K562 (cell line): Measurements from ENCODE around the gene CABP7. TPM values are rescaled to one million over a fixed set of nuclear protein-coding genes. Genes with fewer than 3 reads are reported as not detected.

Source experiments
- ASH1L ChIP-seq: fragments of 450-650 bp; IDR thresholded peaks from 2 replicates; pipeline ENCODE4 v1.6.1; 2018; ENCODE audit warnings: borderline replicate concordance, mild to moderate bottlenecking, low read depth; ENCODE audit not compliant: partially characterized antibody
- CXXC5 ChIP-seq: fragments of 250-450 bp; sonication (Bioruptor Pico); IDR thresholded peaks from 2 replicates; pipeline ENCODE4 v1.8.0; 2022; ENCODE audit warnings: inconsistent platforms, mild to moderate bottlenecking, moderate library complexity
- IFI16 ChIP-seq: fragments of 250-450 bp; sonication (Bioruptor Pico); IDR thresholded peaks from 2 replicates; pipeline ENCODE4 v2.1.2; 2022; ENCODE audit warnings: mild to moderate bottlenecking, inconsistent platforms
- KDM5B ChIP-seq: fragments of 200-600 bp; sonication (generic); IDR thresholded peaks from 2 replicates; pipeline ENCODE4 v1.6.1; 2012; ENCODE audit warnings: low read depth, mild to moderate bottlenecking, moderate library complexity, low read length, control low read depth, inconsistent platforms; ENCODE audit not compliant: insufficient replicate concordance
- MEIS2 ChIP-seq: fragments of 450-650 bp; IDR thresholded peaks from 2 replicates; pipeline ENCODE4 v1.6.1; 2014; ENCODE audit warnings: mild to moderate bottlenecking; ENCODE audit not compliant: partially characterized antibody
- MYC ChIP-seq, 2 experiments: fragments of 250-450 bp in 1 of 2; sonication (Bioruptor Pico) in 1 of 2; IDR thresholded peaks; 2 replicates each; pipeline versions ENCODE4 v1.5.1 to v1.6.1; 2012 to 2021; ENCODE audit warnings: low read depth in 2 of 2, borderline replicate concordance in 1 of 2, improper control_type of control experiment in 1 of 2, low read length in 1 of 2, mild to moderate bottlenecking in 1 of 2, moderate library complexity in 1 of 2
- OTX1 ChIP-seq: fragments of 450-650 bp; formaldehyde crosslinking; IDR thresholded peaks from 2 replicates; pipeline ENCODE4 v1.4.0; 2022; ENCODE audit warnings: mild to moderate bottlenecking
- PHB2 ChIP-seq: fragments of 450-650 bp; IDR thresholded peaks from 2 replicates; pipeline ENCODE4 v1.6.1; 2017; ENCODE audit warnings: low read depth
- RBM25 ChIP-seq: fragments of 200-400 bp; formaldehyde crosslinking; IDR thresholded peaks from 2 replicates; pipeline ENCODE4 v1.6.1; 2018; ENCODE audit warnings: low read length, low read depth, moderate library complexity; ENCODE audit not compliant: severe bottlenecking
- SIRT6 ChIP-seq: IDR thresholded peaks from one replicate; pipeline ENCODE4 v1.6.1; 2012; ENCODE audit warnings: low read depth, mild to moderate bottlenecking, control low read depth, inconsistent platforms, low read length, moderate library complexity
- SIX5 ChIP-seq, 2 experiments: IDR thresholded peaks; 2 replicates each; pipeline ENCODE4 v1.6.1; 2011; ENCODE audit warnings: low read length in 2 of 2, borderline replicate concordance in 1 of 2, low read depth in 1 of 2, mild to moderate bottlenecking in 1 of 2, moderate library complexity in 1 of 2; ENCODE audit not compliant: insufficient read depth in 1 of 2
- STAG1 ChIP-seq: sonication (generic); formaldehyde crosslinking; IDR thresholded peaks from 2 replicates; pipeline ENCODE4 v1.5.0; 2020; ENCODE audit warnings: missing genetic modification reagents, borderline replicate concordance
- TAF9B ChIP-seq: fragments of 450-650 bp; IDR thresholded peaks from 2 replicates; pipeline ENCODE4 v1.6.1; 2018; ENCODE audit warnings: mild to moderate bottlenecking; ENCODE audit not compliant: partially characterized antibody
- TBL1XR1 ChIP-seq, 2 experiments: IDR thresholded peaks; 2 replicates each; pipeline ENCODE4 v1.6.1; 2012; ENCODE audit warnings: improper control_type of control experiment in 2 of 2, low read length in 2 of 2, mild to moderate bottlenecking in 1 of 2
- TEAD4 ChIP-seq, 2 experiments: sonication (generic) in 1 of 2; formaldehyde crosslinking in 1 of 2; IDR thresholded peaks; 2 replicates each; pipeline versions ENCODE4 v1.6.1 to v1.8.0; 2012 to 2022; ENCODE audit warnings: borderline replicate concordance in 1 of 2, inconsistent platforms in 1 of 2, low read length in 1 of 2, mild to moderate bottlenecking in 1 of 2, missing genetic modification reagents in 1 of 2
- TRIM25 ChIP-seq: fragments of 450-650 bp; IDR thresholded peaks from 2 replicates; pipeline ENCODE4 v1.7.0; 2016; ENCODE audit warnings: borderline replicate concordance
- XRCC3 ChIP-seq: fragments of 450-650 bp; IDR thresholded peaks from 2 replicates; pipeline ENCODE4 v1.6.1; 2017; ENCODE audit warnings: mild to moderate bottlenecking, moderate library complexity
- polyA plus RNA-seq, 8 experiments: library from polyadenylated mRNA; depleted of rRNA in 4 of 8; stranded (reverse) in 5 of 8; unstranded in 3 of 8; fragments of >200 nt; fragmentation: Nextera tagmentation in 2 of 8; fragmentation: Illumina TruSeq in 1 of 8; extraction: Ambion mirVana in 2 of 8; extraction: Trizol in 1 of 8; gene quantifications; 2 replicates each; pipeline versions ENCODE4 v1.2.1 to v1.2.3, GENCODE V29; 2011 to 2014; ENCODE audit warnings: inconsistent platforms in 1 of 8, missing spikeins in 1 of 8
- total RNA-seq, 7 experiments: library from RNA; depleted of rRNA in 6 of 7; stranded (reverse); fragments of >200 nt in 6 of 7; fragmentation: Illumina TruSeq in 2 of 7; extraction: Trizol in 2 of 7; gene quantifications; 2 replicates each; pipeline versions ENCODE4 v1.2.1 to v1.2.3, GENCODE V29; 2011 to 2021; ENCODE audit warnings: low replicate concordance in 1 of 7
- TF ChIP-seq, protein P1 (sequence below), 2 experiments: fragments of 450-650 bp; formaldehyde crosslinking in 1 of 2; IDR thresholded peaks; 2 replicates each; pipeline versions ENCODE4 v1.4.0 to v1.6.1; 2014 to 2020; ENCODE audit warnings: mild to moderate bottlenecking in 2 of 2, borderline replicate concordance in 1 of 2, low read depth in 1 of 2

Gene CABP7
- total and polyA plus RNA-seq, 9 of the 15 experiments (the other 6 are each of a cell fraction or from before 2014, with no cell fraction given): not detected

- TF ChIP-seq TEAD4 (IDR thresholded peaks at IDR 0.05; ENCODE audit: low read length): no peak
- no peak for TF ChIP-seq TEAD4 (CRISPR knock-in tag; IDR thresholded peaks at IDR 0.05; ENCODE audit: borderline replicate concordance)
- no peak for TF ChIP-seq ASH1L
- TF ChIP-seq PHB2: no peak
- no peak for TF ChIP-seq OTX1
- TF ChIP-seq IFI16 (CRISPR knock-in tag): no peak
- no peak for TF ChIP-seq SIRT6
- TF ChIP-seq XRCC3: no peak
- TF ChIP-seq TAF9B: no peak
- no peak for TF ChIP-seq MYC (IDR thresholded peaks at IDR 0.05; ENCODE audit: low read depth, low read length)
- TF ChIP-seq MYC (CRISPR knock-in tag; IDR thresholded peaks at IDR 0.05; ENCODE audit: borderline replicate concordance, low read depth): no peak
- TF ChIP-seq CXXC5 (CRISPR knock-in tag): peak; percentile 75
- TF ChIP-seq MEIS2: no peak
- no peak for TF ChIP-seq STAG1 (CRISPR knock-in tag)
- no peak for TF ChIP-seq RBM25
- TF ChIP-seq SIX5 (IDR thresholded peaks at IDR 0.05; ENCODE audit: borderline replicate concordance in 1 of 2, insufficient read depth in 1 of 2, low read depth in 1 of 2, low read length in 2 of 2): peak; percentile 62 to 77
- TF ChIP-seq TBL1XR1 (IDR thresholded peaks at IDR 0.05; ENCODE audit: low read length in 2 of 2): no peak
- TF ChIP-seq TRIM25: no peak
- TF ChIP-seq KDM5B: peak; percentile 68
- TF ChIP-seq, protein P1, sequence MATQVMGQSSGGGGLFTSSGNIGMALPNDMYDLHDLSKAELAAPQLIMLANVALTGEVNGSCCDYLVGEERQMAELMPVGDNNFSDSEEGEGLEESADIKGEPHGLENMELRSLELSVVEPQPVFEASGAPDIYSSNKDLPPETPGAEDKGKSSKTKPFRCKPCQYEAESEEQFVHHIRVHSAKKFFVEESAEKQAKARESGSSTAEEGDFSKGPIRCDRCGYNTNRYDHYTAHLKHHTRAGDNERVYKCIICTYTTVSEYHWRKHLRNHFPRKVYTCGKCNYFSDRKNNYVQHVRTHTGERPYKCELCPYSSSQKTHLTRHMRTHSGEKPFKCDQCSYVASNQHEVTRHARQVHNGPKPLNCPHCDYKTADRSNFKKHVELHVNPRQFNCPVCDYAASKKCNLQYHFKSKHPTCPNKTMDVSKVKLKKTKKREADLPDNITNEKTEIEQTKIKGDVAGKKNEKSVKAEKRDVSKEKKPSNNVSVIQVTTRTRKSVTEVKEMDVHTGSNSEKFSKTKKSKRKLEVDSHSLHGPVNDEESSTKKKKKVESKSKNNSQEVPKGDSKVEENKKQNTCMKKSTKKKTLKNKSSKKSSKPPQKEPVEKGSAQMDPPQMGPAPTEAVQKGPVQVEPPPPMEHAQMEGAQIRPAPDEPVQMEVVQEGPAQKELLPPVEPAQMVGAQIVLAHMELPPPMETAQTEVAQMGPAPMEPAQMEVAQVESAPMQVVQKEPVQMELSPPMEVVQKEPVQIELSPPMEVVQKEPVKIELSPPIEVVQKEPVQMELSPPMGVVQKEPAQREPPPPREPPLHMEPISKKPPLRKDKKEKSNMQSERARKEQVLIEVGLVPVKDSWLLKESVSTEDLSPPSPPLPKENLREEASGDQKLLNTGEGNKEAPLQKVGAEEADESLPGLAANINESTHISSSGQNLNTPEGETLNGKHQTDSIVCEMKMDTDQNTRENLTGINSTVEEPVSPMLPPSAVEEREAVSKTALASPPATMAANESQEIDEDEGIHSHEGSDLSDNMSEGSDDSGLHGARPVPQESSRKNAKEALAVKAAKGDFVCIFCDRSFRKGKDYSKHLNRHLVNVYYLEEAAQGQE (IDR thresholded peaks at IDR 0.05; ENCODE audit: borderline replicate concordance): no peak
- TF ChIP-seq, protein P1 (CRISPR knock-in tag; IDR thresholded peaks at IDR 0.05; ENCODE audit: low read depth): no peak
Observed at GRCh38 chr22:29766632-29767170, 46.9 kb downstream of the CABP7 start, which contains the start of gene ZMAT5 (continued).
